Right atrium auricular region (tissue), 2 donors: ENCODE data around the gene VSIG10L. TPM values are rescaled to one million over a fixed set of nuclear protein-coding genes. Genes with fewer than 3 reads are reported as not detected.

Source experiments
- DNase-seq: peaks from one replicate; pipeline ENCODE4 v3.0.0-alpha.2; 2019; ENCODE audit warnings: low spot score
- H3K27ac ChIP-seq, 2 donors: fragments of 200-600 bp; sonication (generic); 1 replicate in 1 of 2; 2 replicates in 1 of 2; pipeline ENCODE4 v1.5.1; 2016 to 2019
- H3K27me3 ChIP-seq, 2 donors: fragments of 200-600 bp; sonication (generic); one replicate each; pipeline versions ENCODE4 v1.5.1 to v1.6.0; 2017 to 2019
- H3K36me3 ChIP-seq: fragments of 200-600 bp; sonication (generic); one replicate; pipeline ENCODE4 v1.5.1; 2016
- H3K4me1 ChIP-seq, 2 donors: fragments of 200-600 bp; sonication (generic); one replicate each; pipeline versions ENCODE4 v1.5.1 to v1.6.0; 2017 to 2019
- H3K4me3 ChIP-seq, 2 donors: fragments of 200-600 bp; sonication (generic); 1 replicate in 1 of 2; 2 replicates in 1 of 2; pipeline ENCODE4 v1.5.1; 2017 to 2019; ENCODE audit warnings: mild to moderate bottlenecking in 1 of 2, moderate library complexity in 1 of 2
- H3K9me3 ChIP-seq, 2 donors: fragments of 200-600 bp; sonication (generic); one replicate each; pipeline ENCODE4 v1.5.1; 2019
- CTCF ChIP-seq, 2 donors: fragments of 200-600 bp; sonication (generic); IDR thresholded peaks; one replicate each; pipeline ENCODE4 v1.5.1; 2019; ENCODE audit warnings: antibody characterized with exemption in 2 of 2
- total RNA-seq, 2 donors: library from RNA; depleted of rRNA; stranded (reverse); fragments of >200 nt; gene quantifications; one replicate each; pipeline ENCODE4 v1.1.0, GENCODE V29; 2016

The VSIG10L gene
- total RNA-seq, 2 donors from 2014 or later: 0.79 to 1.1 TPM

- DNase-seq: no peak
- Histone ChIP-seq H3K27ac (no peak overlapping the region), H3K4me3 (no peak overlapping the region), H3K9me3 (no peaks in the 10 kb centered on the region), H3K4me1 (no peaks in the 10 kb centered on the region), H3K36me3 (no peaks in the 10 kb centered on the region), H3K27me3 (no peaks in the 10 kb centered on the region)
- TF ChIP-seq CTCF (IDR thresholded peaks at IDR 0.05): no peak
Measured at GRCh38 chr19:51295382-51296126, 46.4 kb downstream of the VSIG10L start.

- Histone ChIP-seq H3K27me3 (no peaks in the 10 kb centered on the region), H3K4me3 (no peak overlapping the region), H3K36me3 (no peaks in the 10 kb centered on the region), H3K9me3 (no peaks in the 10 kb centered on the region), H3K4me1 (no peaks in the 10 kb centered on the region), H3K27ac (no peak overlapping the region)
- DNase-seq: no peak
- TF ChIP-seq CTCF (IDR thresholded peaks at IDR 0.05): no peak
Measured at GRCh38 chr19:51294977-51295375, 47.0 kb downstream of the VSIG10L start.

GRCh38 chr19:51294211-51294976, 47.5 kb downstream of the VSIG10L start:
- Histone ChIP-seq H3K27me3 (no peaks in the 10 kb centered on the region), H3K27ac (no peak overlapping the region), H3K4me3 (no peak overlapping the region), H3K4me1 (no peaks in the 10 kb centered on the region), H3K36me3 (no peaks in the 10 kb centered on the region), H3K9me3 (no peaks in the 10 kb centered on the region)
- no peak for TF ChIP-seq CTCF (IDR thresholded peaks at IDR 0.05)
- no peak for DNase-seq

- Histone ChIP-seq H3K4me3 (no peak overlapping the region), H3K27me3 (no peaks in the 10 kb centered on the region)
Measured at GRCh38 chr19:51293571-51294210, 48.2 kb downstream of the VSIG10L start.

GRCh38 chr19:51292971-51293370, 49.0 kb downstream of the VSIG10L start:
- Histone ChIP-seq H3K27me3 (no peaks in the 10 kb centered on the region), H3K4me3 (no peak overlapping the region), H3K4me1 (no peaks in the 10 kb centered on the region), H3K27ac (no peak overlapping the region), H3K9me3 (no peaks in the 10 kb centered on the region), H3K36me3 (no peaks in the 10 kb centered on the region)
- no peak for TF ChIP-seq CTCF (IDR thresholded peaks at IDR 0.05)
- no peak for DNase-seq

More at GRCh38 chr19:51293571-51294210, 48.2 kb downstream of the VSIG10L start:
- no peak for DNase-seq
- no peak overlapping the region for H3K27ac ChIP-seq
- TF ChIP-seq CTCF (IDR thresholded peaks at IDR 0.05): no peak
- H3K36me3 ChIP-seq: no peaks in the 10 kb centered on the region
- H3K9me3 ChIP-seq: no peaks in the 10 kb centered on the region
- H3K4me1 ChIP-seq: no peaks in the 10 kb centered on the region
